DMS 273 (cell line): ENCODE data around the gene FNDC3A.
"Not testable (repeated sequence)": the region's sequence is repeated elsewhere in the genome, so short reads cannot be mapped to it uniquely, and the experiment has no call there.

Experiments
- DNase-seq: peaks from one replicate; lab custom pipeline; 2025; ENCODE audit not compliant: unreplicated experiment; lab: John Stamatoyannopoulos, UW

Gene FNDC3A

GRCh38 chr13:49082653-49083536 is 107.2 kb downstream of the FNDC3A start:
- DNase-seq = no peak

- DNase-seq = no peak
Observed at GRCh38 chr13:49084961-49085360, 109.2 kb downstream of the FNDC3A start.

DNA sequence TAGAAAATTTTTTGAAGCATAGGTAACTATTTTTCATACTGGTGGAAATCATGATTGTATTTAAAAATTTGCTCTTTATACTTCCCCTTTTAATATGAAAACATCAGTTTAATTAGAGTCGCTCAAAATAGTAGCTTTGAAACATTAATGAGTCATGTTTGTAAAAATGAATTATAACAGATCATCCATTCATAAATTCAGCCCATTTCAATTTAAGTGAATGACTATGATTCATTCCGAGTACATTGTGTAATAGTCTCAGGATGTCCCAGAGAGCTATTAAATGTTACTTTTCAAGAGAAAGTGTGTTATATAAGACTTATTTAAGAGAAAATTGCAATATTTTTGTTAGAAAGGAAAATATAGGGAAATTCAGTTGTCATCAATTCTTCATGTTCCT is 111.0 kb downstream of the FNDC3A start:
- no peak for DNase-seq

- no peak for DNase-seq
Observed at GRCh38 chr13:49093376-49093775, 117.7 kb downstream of the FNDC3A start.

GRCh38 chr13:49097374-49097773 is 121.7 kb downstream of the FNDC3A start:
- DNase-seq = no peak

DNA sequence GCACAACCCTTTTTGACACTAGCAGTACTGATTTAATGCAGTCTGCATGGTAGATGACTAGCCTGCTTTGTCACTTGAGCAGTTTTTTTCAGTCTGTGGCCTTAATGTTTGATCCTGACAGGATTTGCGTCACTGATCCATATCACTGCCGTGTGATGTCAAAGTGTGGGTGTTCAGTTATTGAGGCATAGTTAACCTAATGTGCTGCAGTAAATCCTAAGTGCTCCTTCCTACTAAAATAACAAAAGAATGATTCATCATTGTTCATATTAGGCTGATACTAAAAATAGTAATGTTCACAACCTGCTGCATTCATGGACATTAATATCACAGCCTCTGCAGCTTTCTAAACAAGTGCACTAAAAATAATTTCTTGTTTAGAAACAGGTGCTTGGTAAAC is 122.5 kb downstream of the FNDC3A start:
- no peak for DNase-seq

DNA sequence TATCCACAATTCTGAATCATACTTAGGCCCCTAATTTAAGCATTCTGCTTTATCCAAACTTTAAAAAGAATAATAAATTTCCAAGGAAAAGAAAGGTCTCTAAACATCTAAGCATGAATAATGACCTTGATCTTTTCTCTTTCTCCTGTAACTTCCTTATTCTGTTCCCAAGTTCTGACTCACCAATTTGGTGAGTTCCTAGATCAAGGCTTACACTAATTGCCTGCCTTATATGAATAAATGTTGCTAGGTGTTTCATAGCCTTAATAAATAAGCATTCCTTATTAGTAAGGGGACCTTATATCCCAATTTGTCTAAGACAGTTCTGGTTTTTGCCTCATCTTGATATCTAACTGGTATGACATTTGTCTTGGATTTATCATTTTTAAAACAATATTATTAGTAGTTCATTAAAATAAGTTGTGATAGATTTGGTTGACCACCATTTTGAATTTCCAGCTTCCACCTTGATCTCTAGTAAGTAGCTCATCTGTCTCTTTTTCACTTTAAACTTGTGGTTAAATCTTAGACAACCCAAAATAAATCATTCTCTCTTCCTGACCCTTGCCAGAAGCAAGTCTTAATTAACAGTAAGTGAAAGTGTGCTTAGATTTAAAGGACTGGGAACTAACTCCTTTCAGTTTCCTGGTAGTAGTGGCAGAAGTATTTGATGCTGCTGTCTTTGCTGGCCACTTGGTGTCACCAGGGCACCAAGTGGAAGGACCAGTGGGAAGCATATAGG is 123.2 kb downstream of the FNDC3A start:
- no peak for DNase-seq

DNA sequence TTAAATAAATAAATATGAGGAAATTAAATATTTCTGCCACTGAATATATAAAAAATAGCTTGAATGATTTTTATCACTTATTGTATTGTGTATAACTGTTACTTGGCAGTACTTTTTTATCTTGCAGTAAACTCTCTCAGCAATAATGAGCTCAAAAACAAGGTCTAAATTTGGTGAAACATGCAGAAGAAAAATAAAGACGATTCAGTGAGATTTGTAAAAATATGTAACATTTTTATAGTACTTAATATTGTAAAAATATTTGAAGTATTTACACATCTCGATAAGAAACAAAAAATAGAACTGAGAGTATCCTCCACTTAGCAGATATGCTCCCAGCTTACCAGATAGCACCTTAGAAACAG is 123.8 kb downstream of the FNDC3A start:
- DNase-seq = no peak

DNA sequence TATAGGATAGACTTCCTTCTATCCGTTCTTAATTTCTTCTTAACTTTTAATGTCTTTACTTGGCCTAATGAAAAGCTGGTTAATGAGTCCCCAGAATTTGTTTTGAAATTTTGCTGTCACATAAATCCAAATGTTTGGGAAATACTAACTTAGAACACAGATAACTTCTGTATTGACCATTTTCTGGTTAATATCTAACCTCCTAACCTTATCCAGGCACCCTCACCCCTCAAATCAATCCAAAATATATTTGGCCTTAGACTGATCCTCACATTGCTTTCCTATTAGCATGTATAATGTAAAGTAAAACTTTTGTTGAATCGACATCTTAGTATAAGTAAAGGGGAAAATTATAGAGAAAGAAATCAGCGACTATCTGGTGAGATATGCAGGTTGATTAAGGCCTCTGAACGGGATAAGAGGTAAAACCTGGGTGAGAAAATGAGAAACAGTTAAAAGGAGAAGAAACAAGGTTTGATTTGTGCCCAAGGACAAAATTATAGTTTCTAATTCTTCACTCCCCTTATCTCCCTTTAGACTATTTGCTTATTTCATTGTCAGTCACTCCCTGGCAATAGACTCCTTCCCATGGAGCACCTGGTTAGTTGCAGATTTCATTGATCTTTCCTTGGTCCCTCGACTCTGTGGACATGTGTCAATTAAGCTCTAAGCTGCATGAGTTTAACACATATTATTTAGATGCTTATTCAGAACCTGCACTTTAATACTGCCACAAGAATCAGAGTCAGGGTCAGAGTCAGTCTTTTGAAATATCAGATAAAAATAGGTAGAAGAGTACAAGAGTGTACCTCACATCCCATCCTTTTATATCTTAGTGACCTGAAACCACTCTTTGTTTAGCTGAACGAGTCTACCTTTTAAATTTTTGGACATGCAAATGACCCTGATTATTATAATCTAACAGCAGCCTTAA is 125.2 kb downstream of the FNDC3A start:
- DNase-seq = no peak

- no peak for DNase-seq
Observed at GRCh38 chr13:49108196-49108595, 132.5 kb downstream of the FNDC3A start.

- DNase-seq = peak; percentile 84
Observed at GRCh38 chr13:49110122-49110912, 134.6 kb downstream of the FNDC3A start.

DNA sequence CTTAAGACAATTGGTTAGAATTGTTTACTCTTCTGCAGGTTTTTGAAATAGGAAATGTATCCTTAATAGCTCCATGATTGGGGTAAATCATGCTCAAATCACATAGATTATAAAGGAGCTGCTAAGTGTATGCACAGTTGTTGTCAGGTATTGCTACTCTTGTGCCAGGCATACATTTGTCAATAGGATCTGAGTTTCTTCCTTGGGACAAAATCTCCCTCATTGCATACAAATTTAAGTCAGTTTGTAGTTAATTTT is 135.1 kb downstream of the FNDC3A start:
- DNase-seq = no peak

DNA sequence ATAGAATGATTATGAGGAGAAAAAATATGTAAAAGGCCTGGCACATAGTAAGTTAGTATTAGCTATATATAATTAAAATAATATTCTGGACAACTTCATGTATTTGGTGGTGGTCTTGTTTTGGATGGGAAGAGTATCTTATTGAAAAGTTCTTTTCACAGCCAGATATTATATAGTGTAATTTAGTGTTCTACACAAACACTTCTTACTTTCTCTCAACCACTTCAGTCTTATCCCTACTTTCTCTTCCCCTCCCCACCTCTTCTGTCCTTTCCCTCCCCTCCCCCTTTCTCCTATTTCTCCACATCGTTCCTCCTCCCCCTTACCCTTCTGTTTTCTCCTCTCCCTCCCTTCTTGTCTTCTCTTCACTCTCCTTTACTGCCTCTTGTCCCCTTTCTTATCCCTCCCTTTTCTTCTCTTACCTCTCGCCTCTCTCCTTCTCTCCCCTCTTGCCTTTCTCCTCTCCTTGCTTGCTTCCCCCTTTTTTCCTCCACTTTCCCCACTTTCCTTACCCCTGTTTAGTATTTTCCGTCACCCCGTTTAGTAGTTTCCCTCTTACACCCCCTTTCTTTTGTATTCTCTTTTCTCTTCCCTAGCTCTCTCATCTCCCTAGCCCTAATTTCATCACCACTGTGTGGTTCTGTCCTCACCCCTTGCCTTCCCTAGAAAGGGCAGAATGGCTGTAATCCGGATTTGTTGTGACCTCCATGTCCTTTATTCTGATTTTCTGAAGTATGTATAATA is 137.2 kb downstream of the FNDC3A start:
- DNase-seq = no peak

DNA sequence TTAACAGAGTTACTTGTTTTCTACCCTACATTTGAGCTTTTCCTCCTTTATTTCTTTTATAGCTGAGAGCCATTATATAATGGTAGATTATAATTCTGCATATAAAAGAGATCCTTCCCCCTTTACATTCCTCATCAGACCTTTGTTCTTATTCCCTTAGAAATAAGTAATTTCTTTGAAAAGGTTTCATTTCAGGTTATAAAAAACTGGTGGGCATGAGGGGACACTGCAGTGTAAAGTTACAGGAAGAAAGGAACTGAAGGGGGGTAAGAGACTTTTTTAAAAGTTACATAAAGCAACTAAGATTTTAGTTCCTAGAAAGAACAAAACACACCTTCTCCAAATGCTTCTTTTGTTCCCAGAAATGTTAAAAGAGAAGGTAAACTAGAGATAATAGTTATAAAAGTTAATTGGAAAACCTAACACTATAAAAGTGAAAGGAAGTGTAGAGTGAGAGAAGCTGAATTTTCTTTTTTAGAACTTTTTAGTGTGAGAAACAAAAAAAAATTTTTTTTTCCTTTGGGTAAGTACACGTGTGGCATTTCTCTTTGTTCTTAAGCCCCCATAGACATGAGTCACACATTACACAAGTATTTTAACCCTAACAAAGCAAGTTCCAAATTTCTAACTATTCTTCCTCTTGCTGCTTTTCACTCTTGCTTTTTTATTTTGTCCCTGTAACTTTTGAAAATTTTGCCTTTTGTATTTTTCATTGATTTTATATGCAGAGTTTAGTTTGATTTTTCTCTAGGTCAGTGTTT is 138.0 kb downstream of the FNDC3A start:
- DNase-seq = no peak

GRCh38 chr13:49116873-49117272 is 141.2 kb downstream of the FNDC3A start:
- no peak for DNase-seq

GRCh38 chr13:49118455-49118854 is 142.7 kb downstream of the FNDC3A start:
- DNase-seq = not testable (repeated sequence)

DNA sequence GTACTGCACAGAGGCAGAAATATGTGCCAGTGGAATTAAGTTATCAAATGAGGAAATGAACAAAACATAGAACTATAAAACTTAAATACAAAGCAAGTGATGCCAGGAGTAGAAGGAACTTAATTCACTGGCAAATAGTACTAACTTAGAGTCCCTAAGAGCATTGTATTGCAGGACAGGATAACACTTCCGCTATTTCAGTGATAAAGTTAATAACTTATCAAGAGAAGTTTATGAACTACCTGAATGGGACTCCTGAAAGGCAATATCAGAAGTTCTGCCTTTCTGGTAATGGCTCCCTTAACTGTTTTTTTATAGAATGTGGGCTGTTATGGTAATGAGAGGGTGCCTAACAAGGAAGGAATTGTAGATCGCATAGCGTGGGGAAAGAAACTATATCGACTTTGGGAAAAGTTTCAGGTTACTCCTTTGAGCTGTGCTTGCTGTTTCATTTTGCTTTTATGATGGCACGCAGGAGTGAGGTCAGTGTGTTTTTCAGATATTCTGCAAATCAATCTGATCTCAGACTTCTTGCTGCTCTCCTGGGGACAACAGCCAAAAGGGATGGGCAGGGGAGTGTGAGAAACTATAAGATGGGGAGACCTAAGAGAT is 149.1 kb downstream of the FNDC3A start:
- DNase-seq = no peak

DNA sequence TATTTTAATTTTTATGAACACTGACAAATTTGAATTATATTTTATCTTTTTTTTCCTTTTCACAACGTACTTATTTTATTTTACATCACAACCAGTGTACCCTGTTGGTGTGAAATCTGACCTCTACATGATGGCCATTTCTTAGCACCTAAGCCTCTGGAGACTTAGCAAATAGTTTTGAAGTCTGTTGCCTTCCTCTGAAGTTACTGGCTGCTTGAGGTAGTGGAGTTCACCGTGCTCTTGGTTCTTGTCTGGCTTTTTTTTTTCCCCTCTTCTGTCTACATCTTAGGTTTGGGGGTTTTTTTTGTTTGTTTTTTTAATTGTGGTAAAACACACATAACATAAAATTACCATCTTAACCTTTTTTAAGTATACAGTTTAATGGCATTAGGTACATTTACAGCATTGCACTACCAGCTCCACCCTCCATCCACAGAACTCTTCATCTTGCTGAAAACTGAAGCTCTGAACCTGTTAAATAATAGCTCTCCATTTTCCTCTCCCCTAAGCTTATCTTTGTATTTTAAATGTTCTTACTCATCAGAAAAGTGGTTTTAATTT is 150.3 kb downstream of the FNDC3A start:
- no peak for DNase-seq
